HG03045 (cell line): Measurements from ENCODE around the gene BRMS1L.
A peak's percentile ranks its signal among the peaks of the same experiment; 100 is the strongest.
"Not testable (repeated sequence)": the region's sequence is repeated elsewhere in the genome, so short reads cannot be mapped to it uniquely, and the experiment has no call there.

Experiments
- ATAC-seq: cut with Tn5 transposase; IDR thresholded peaks from one replicate; pipeline ENCODE4 v1.9.1; 2021; ENCODE audit warnings: mild to moderate bottlenecking, moderate library complexity; ENCODE audit not compliant: unreplicated experiment

Gene BRMS1L

DNA sequence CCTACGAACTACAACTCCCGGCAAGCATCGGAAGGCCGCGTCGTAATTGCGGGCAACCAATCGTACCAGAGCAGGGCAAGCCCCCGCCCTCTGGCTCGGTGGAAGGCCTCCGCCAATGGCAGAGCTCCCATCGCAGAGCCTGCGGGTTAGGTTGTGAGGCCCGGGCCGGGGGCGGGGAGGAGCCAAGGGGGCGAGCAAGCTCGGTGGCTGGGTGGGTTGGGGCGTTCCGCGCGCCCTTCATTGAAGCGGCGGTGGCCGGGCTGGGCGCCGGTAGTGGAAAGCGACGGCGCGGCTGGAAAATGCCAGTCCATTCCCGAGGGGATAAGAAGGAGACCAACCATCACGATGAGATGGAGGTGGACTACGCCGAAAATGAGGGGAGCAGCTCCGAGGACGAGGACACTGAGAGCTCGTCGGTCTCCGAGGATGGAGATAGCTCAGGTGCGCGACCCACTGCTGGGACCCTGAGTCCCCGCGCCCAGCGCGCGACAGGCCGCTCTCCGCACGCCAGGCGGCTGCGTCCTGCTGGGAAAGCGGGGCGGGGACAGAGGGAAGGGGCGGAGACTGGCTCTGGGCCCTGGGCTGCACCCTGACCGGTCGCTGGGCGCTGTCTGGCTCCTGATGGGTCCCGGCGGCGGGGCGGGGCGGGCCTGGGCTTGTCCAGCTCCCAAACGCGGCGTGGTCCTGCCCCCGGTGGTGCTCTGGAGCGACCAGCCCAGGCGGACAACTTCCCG is at the start of gene BRMS1L:
TSS of gene BRMS1L (plus strand) at position 121 of the 734 bp plus-strand sequence. CDS start at position 300, 179 bp downstream.
- peak; percentile 98 for ATAC-seq

DNA sequence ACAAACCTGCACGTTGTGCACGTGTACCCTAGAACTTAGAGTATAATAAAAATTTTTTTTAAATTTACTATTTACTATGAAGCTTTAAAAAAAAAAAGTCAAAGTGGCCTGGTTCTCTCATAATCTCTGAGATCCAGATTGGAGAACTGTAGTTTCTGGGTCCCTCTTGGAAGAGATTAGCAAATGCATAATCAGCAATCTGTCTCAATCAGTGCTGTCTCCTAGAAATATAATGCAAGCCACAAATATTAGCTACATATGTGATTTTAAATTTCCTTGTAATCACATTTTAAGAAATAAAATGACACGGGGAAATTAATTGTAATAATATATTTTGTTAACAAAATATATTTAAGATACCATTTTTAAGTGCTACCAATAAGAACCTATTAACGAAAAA is 49.3 kb upstream of the BRMS1L start:
- ATAC-seq, result no peak

DNA sequence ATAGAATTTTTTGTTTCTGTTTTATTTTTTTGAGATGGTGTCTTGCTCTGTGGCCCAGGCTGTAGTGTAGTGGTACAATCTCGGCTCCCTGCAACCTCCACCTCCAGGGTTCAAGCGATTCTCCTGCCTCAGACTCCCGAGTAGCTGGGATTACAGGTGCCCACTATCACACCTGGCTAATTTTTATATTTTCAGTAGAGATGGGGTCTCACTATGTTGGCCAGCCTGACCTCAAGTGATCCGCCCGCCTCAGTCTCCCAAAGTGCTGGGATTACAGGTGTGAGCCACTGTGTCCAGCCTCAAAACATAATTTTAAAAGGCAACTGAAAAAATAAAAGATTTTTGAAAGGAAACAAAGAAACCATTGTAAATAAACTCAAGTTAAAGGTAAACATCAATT is 48.6 kb upstream of the BRMS1L start:
- not testable (repeated sequence) for ATAC-seq

DNA sequence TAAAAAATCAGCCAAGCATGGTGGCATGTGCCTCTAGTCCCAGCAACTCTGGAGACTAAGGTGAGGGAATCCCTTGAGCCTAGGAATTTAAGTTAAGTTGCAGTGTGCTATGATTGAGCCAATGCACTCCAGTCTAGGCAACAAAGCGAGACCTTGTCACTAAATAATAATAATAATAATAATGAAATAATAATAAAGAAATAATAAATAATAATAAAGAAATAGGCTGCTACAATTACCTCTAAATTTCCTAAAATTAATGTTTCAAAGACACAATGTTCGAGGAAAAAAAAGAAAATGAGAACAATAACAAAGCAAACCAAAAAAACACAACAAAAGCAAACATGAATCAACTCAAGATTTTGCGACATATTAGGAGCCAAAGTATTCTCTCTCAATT is 46.8 kb upstream of the BRMS1L start:
- no peak for ATAC-seq

DNA sequence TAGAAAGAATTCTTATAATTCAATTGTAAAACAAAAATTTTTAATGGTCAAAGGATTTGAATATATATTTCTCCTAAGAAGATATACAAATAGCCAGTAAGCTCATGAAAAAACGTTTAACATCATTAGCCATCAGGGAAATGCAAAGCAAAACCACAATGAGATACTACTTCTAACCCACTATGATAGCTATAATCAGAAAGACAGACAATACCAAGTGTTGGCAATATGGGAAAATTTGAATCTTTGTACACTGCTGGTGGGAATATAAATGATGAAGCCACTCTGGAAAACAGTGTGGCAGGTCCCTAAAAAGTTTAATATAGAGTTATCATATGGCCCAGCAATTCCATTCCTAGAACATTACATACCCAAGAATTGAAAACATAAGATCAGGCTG is 42.4 kb upstream of the BRMS1L start:
- ATAC-seq, result no peak

DNA sequence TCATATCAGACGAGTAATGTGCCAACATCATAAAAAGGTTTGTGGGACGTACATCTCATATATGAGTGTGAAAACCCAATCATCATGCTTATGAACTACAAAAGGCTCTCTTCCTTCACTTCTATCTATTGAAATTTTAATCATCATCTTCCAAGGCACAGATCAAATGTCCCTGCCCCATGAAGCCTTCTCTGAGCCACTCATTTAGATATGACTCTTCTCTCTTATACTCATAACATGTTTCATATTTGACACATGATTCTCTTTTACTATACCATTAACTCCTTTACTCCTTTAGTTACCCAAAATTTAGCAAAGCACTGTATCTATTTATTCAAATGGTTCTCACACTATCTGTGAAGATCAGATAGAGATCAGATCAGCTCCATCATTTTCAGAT is 39.3 kb upstream of the BRMS1L start:
- ATAC-seq, result no peak

DNA sequence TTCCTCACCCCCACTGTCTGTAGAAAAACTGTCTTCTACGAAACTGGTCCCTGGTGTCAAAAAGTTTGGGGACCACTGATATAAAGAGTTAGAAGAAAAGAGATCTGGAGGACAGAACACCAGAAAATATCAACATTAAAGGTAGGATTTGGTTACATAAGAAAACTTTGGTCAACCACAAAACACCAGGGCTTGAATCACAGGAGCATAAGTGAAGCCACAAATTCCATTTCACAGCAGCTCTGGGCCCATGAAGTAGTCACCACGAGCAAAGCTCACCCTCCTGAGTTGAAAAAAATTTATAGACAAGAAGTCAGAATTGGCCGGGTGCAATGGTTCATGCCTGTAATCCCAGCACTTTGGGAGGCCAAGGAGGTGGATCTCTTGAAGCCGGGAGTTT is 36.5 kb upstream of the BRMS1L start:
- ATAC-seq, result no peak

DNA sequence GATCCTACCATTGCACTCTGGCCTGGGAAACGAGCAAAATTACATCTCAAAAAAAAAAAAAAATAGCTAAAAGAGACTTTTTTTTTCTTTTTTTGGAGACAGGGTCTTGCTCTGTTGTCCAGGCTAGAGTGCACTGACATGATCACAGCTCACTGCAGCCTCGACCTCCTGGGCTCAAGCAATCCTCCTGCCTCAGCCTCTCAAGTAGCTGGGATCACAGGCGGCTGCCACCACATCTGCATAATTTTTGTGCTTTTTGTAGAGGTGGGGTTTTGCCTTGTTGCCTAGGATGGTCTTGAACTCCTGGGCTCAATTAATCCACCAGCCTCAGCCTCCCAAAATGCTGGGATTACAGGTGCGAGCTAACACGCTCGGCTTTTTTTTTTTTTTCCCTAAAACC is 28.3 kb upstream of the BRMS1L start:
- ATAC-seq, result no peak

DNA sequence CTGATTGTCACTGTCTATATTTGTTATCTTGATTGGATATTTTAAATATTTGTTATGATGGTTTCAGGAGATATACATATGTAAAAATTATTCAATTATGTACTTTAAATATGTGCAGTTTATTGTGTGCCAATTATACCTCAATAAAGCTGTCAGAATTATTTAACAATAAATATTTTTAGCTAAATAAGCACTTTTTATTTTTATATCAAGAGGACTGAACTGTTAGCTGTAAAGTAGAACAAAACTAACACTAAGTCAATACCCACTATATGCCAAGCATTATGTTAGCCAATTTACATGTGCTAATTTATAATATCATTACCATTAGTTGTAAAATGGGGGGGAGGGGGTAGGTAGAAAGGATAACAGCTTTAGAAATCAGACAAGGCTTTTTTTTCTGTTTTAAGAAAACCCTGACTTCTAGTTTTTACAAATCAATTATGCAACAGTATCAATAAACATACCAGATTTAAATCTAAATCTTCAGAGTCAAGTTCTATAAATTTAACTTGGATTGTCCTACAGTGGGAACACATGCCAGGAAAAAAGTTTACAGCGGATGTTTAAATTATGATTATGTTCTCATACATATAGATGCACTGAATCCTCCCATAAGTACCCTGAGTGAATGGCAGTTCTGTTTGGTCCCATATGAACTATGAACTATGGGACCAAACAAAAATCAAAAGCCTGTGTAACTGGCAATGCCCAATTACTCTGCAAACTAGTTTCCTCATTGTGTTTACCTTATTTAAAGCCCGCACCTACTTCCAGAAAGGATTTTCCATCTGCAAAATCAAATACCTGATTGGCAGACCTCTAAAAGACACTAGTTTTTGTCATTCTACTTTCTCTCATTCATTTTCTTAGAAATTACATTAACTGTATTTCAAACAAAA is 19.9 kb upstream of the BRMS1L start:
- ATAC-seq, result no peak

- no peak for ATAC-seq
Measured at GRCh38 chr14:35807131-35807961, 18.8 kb upstream of the BRMS1L start.

GRCh38 chr14:35808076-35808637 is 18.0 kb upstream of the BRMS1L start:
- ATAC-seq, result no peak

DNA sequence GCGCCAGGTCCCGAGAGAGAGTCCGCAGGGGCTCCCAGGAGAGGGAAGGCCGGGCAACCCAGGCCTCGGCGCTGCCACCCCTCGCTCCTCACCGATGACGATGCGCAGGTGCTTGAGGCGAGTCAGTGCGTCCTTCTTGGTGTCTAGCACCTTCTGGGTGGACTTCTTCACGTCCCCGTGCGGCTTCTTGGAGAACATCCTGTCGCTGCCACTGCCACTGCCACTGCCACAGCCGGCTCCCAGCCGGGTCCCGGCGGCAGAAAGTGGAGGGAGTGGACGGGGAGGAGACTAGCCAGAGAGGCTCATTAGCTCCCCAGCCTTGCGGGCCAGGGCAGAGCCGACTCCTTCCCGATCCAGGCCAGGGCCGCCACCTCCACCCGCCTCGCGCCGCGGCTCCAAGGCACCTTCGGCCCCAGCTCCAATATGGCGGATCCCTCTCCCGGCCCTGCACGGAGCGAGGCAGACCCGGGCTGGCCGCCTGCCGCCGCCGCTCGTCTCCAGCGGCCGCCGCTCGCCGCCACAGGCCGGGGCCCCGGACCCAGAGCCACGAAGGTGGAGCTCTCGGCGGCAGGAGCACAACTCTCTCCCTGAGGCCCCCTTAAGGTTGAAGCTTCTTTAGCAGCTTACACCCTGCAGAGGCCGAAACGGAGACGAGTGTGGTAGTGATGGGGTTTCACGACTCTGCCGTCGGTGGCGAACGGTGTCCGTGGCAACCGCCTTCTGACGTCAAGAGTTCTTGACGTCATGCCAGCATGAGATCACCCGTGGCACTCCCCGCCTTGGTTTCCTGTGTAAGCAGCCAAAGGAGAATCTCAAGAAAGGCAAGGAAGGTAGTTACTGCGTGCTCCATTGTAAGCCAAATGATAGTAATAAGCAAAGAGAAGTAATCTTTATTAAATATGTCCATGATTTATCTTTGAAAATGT is 17.2 kb upstream of the BRMS1L start, which contains the start of gene RALGAPA1:
TSS of gene RALGAPA1 (minus strand) at position 658 of the 926 bp plus-strand sequence. CDS start at position 198, 460 bp downstream.
- ATAC-seq, result peak; percentile 94

- no peak for ATAC-seq
Measured at GRCh38 chr14:35809597-35809996, 16.5 kb upstream of the BRMS1L start.

DNA sequence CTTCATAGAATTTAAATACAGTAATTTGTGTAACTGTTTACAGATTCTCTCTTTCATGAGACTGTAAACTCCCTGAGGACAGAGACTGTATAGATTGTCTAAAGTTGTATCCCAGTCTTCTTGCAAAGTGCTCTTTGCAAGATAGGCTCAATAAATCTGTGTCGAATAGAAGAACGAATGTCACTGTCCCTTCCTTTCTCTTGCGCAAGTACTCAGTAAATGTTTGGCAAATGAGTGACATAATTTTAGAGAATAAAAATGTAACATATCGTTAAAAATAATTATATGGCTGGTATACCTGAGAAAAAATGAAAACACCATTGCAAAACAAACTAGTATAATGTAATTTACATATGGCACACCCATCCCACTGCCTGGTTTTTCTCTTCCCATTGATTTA is 15.2 kb upstream of the BRMS1L start:
- no peak for ATAC-seq

- no peak for ATAC-seq
Measured at GRCh38 chr14:35814371-35815005, 11.7 kb upstream of the BRMS1L start.

GRCh38 chr14:35818346-35819115 is 7.6 kb upstream of the BRMS1L start:
- ATAC-seq, result no peak

GRCh38 chr14:35819591-35820540 is 6.3 kb upstream of the BRMS1L start:
- no peak for ATAC-seq
